GM12878 (cell line): ENCODE data around the gene PI4K2A. TPM values are rescaled to one million over a fixed set of nuclear protein-coding genes. Genes with fewer than 3 reads are reported as not detected.

ENCODE experiments used
- ATAC-seq: fragments of 200-7000 bp; cut with Tn5 transposase; 3 replicates; pipeline ENCODE4 v1.9.1; 2020; ENCODE audit warnings: mild to moderate bottlenecking, moderate library complexity
- BruUV-seq: library from RNA; stranded (reverse); fragments of 400-500 nt; replicated peaks from 2 replicates; lab custom pipeline; 2021; lab: Mats Ljungman, UMichigan
- CTCF ChIA-PET: fragments of 300-600 bp; sonication (Branson Sonifier 250); formaldehyde crosslinking; extraction: SDS; loops from one replicate; lab custom pipeline; 2021; ENCODE audit warnings: inconsistent platforms; lab: Yijun Ruan, JAX
- POLR2A ChIA-PET: fragments of 350-600 bp; formaldehyde crosslinking; extraction: SDS; loops from one replicate; lab custom pipeline; 2021; ENCODE audit warnings: inconsistent platforms; lab: Charles Lee
- RAD21 ChIA-PET: fragments of 300-600 bp; sonication (Branson Sonifier 250); formaldehyde crosslinking; loops from one replicate; lab custom pipeline; 2023; ENCODE audit warnings: antibody characterized with exemption; ENCODE audit not compliant: unreplicated experiment; lab: Charles Lee
- SMC1A ChIA-PET: fragments of 300-600 bp; sonication (Branson Sonifier 250); formaldehyde crosslinking; loops from one replicate; lab custom pipeline; 2023; ENCODE audit not compliant: unreplicated experiment, uncharacterized antibody; lab: Charles Lee
- DNase-seq: peaks from one replicate; pipeline ENCODE4 v3.0.0-alpha.2; 2011; ENCODE audit warnings: low read depth, low spot score
- FAIRE-seq: peaks from 3 replicates; lab custom pipeline; 2011; peaks lifted over from hg19 to GRCh38; lab: Jason Lieb, UNC
- H2AFZ ChIP-seq: 2 replicates; pipeline ENCODE4 v1.6.0; 2011; ENCODE audit warnings: low read depth, low read length, control low read depth; ENCODE audit not compliant: control insufficient read depth
- H3K27ac ChIP-seq: 2 replicates; pipeline ENCODE4 v1.5.1; 2011; ENCODE audit warnings: control low read depth; ENCODE audit not compliant: control insufficient read depth, insufficient read depth
- H3K27me3 ChIP-seq, 2 experiments: replicated peaks in 1 of 2; 2 replicates each; pipeline versions ENCODE4 v1.6.0 to v1.6.1; 2011; ENCODE audit warnings: low read length in 1 of 2; ENCODE audit not compliant: control insufficient read depth in 2 of 2, insufficient read depth in 2 of 2
- H3K36me3 ChIP-seq, 2 experiments: 2 replicates each; pipeline ENCODE4 v1.5.1; 2011; ENCODE audit warnings: low read length in 1 of 2; ENCODE audit not compliant: control insufficient read depth in 2 of 2, insufficient read depth in 2 of 2
- H3K4me1 ChIP-seq: 2 replicates; pipeline ENCODE4 v1.6.1; 2011; ENCODE audit warnings: mild to moderate bottlenecking, low read length, moderate library complexity, mixed read lengths; ENCODE audit not compliant: control insufficient read depth, insufficient read depth
- H3K4me2 ChIP-seq: 2 replicates; pipeline ENCODE4 v1.6.0; 2011; ENCODE audit warnings: control low read depth; ENCODE audit not compliant: control insufficient read depth, insufficient read depth
- H3K4me3 ChIP-seq: fragments of 200-600 bp; sonication (generic); 2 replicates; pipeline ENCODE4 v1.5.1; 2016
- H3K79me2 ChIP-seq: 2 replicates; pipeline ENCODE4 v1.6.0; 2011; ENCODE audit warnings: low read length; ENCODE audit not compliant: control insufficient read depth, insufficient read depth
- H3K9ac ChIP-seq: 2 replicates; pipeline ENCODE4 v1.8.0; 2011; ENCODE audit warnings: low read length, control low read depth, mixed read lengths; ENCODE audit not compliant: control insufficient read depth, insufficient read depth
- H3K9me3 ChIP-seq: replicated peaks from 3 replicates; pipeline ENCODE4 v1.5.1; 2011; ENCODE audit warnings: mild to moderate bottlenecking, low read length; ENCODE audit not compliant: control insufficient read depth, insufficient read depth
- H4K20me1 ChIP-seq: 2 replicates; pipeline ENCODE4 v1.6.0; 2011; ENCODE audit not compliant: control insufficient read depth, insufficient read depth
- BACH1 ChIP-seq: fragments of 450-650 bp; IDR thresholded peaks from 2 replicates; pipeline ENCODE4 v1.6.1; 2017; ENCODE audit warnings: mild to moderate bottlenecking, borderline replicate concordance
- HCFC1 ChIP-seq: fragments of 150-350 bp; IDR thresholded peaks from 2 replicates; pipeline ENCODE4 v1.6.1; 2014; ENCODE audit warnings: low read length
- WGBS: methylation state at CpG from one replicate; pipeline ENCODE4 v1.1.6; 2016; ENCODE audit warnings: low lambda C conversion rate; ENCODE audit not compliant: insufficient replicate concordance, insufficient coverage; ENCODE audit errors: missing lambda C conversion rate; 5-methylcytosine and 5-hydroxymethylcytosine counted together
- in situ Hi-C: fragments of 300-500 bp; cut with MboI; formaldehyde crosslinking; loops from 9 replicates; pipeline ENCODE4 v1.14.3; 2018; ENCODE audit warnings: mixed read lengths
- intact Hi-C: fragments of 100-400 bp; cut with micrococcal nuclease; formaldehyde crosslinking; loops from one replicate; pipeline ENCODE4 v1.14.2; 2022; ENCODE audit not compliant: unreplicated experiment
- polyA plus RNA-seq, 11 experiments: library from polyadenylated mRNA; depleted of rRNA in 4 of 11; unstranded in 6 of 11; stranded (reverse) in 5 of 11; fragments of >200 nt; fragmentation: Nextera tagmentation in 4 of 11; fragmentation: Illumina TruSeq in 1 of 11; extraction: Ambion mirVana in 4 of 11; extraction: Trizol in 1 of 11; gene quantifications; 1 replicate in 1 of 11; 2 replicates in 10 of 11; pipeline versions ENCODE4 v1.2.1 to v1.2.3, GENCODE V29; 2011 to 2016; ENCODE audit warnings: inconsistent platforms in 2 of 11, missing spikeins in 2 of 11, low read depth in 1 of 11
- total RNA-seq, 4 experiments: library from RNA; depleted of rRNA in 3 of 4; stranded (reverse); fragments of >200 nt in 3 of 4; fragmentation: Illumina TruSeq in 1 of 4; extraction: Trizol in 1 of 4; gene quantifications; 2 replicates each; pipeline versions ENCODE4 v1.2.1 to v1.2.3, GENCODE V29; 2013 to 2021
- TF ChIP-seq, protein P1 (sequence below): fragments of 450-650 bp; IDR thresholded peaks from 2 replicates; pipeline ENCODE4 v1.6.1; 2017; ENCODE audit warnings: mild to moderate bottlenecking, moderate library complexity

The PI4K2A gene
- total and polyA plus RNA-seq, 10 of the 15 experiments (the other 5 are each of a cell fraction or from before 2014, with no cell fraction given) = 1.5 to 14.5 (median 10.0) TPM

- TF ChIP-seq, protein P1, sequence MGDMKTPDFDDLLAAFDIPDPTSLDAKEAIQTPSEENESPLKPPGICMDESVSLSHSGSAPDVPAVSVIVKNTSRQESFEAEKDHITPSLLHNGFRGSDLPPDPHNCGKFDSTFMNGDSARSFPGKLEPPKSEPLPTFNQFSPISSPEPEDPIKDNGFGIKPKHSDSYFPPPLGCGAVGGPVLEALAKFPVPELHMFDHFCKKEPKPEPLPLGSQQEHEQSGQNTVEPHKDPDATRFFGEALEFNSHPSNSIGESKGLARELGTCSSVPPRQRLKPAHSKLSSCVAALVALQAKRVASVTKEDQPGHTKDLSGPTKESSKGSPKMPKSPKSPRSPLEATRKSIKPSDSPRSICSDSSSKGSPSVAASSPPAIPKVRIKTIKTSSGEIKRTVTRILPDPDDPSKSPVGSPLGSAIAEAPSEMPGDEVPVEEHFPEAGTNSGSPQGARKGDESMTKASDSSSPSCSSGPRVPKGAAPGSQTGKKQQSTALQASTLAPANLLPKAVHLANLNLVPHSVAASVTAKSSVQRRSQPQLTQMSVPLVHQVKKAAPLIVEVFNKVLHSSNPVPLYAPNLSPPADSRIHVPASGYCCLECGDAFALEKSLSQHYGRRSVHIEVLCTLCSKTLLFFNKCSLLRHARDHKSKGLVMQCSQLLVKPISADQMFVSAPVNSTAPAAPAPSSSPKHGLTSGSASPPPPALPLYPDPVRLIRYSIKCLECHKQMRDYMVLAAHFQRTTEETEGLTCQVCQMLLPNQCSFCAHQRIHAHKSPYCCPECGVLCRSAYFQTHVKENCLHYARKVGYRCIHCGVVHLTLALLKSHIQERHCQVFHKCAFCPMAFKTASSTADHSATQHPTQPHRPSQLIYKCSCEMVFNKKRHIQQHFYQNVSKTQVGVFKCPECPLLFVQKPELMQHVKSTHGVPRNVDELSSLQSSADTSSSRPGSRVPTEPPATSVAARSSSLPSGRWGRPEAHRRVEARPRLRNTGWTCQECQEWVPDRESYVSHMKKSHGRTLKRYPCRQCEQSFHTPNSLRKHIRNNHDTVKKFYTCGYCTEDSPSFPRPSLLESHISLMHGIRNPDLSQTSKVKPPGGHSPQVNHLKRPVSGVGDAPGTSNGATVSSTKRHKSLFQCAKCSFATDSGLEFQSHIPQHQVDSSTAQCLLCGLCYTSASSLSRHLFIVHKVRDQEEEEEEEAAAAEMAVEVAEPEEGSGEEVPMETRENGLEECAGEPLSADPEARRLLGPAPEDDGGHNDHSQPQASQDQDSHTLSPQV = no peak
- TF ChIP-seq, all 136 proteins: peak for 0
Observed at GRCh38 chr10:97596101-97597082, 44.1 kb upstream of the PI4K2A start (continued).

GRCh38 chr10:97597778-97598177 lies 42.7 kb upstream of the PI4K2A start:
- no peaks in the 10 kb centered on the region for H4K20me1 ChIP-seq
- no peaks in the 10 kb centered on the region for H3K79me2 ChIP-seq
- H3K27ac ChIP-seq = no peak overlapping the region
- intact Hi-C loops = no loop called here
- H3K27me3 ChIP-seq = no peaks in the 10 kb centered on the region; a peak in 1 of 4 replicates
- POLR2A ChIA-PET = no interaction called here
- no peak for FAIRE-seq
- TF ChIP-seq HCFC1 (no peak), BACH1 (0 out of 2 replicates have a peak, but pooled peaks have one; percentile 35)
- TF ChIP-seq, all 136 proteins: peak for 1
- no peak overlapping the region for H3K4me2 ChIP-seq
- no peaks in the 10 kb centered on the region for H3K4me1 ChIP-seq
- no TSS peak for BruUV-seq
- H2AFZ ChIP-seq = no peak overlapping the region
- ChIA-PET CTCF (interaction anchor here (0.9 to 1.9 kb wide), 2 partner anchors 22 to 25 kb away, joined by 4 to 6 read pairs; partner anchors contain the start of gene ANKRD2), SMC1A (no interaction called here), RAD21 (no interaction called here)
- H3K9me3 ChIP-seq = no peaks in the 10 kb centered on the region
- H3K9ac ChIP-seq = no peak overlapping the region
- WGBS = 84% methylated on average over 2 of the region's 2 CpGs
- DNase-seq (no peak), ATAC-seq (no peak)
- in situ Hi-C loops = no loop called here
- no peaks in the 10 kb centered on the region for H3K36me3 ChIP-seq
- H3K4me3 ChIP-seq = no peak overlapping the region
